ENCODE data around the gene ENO3.
"Not testable (repeated sequence)": the region's sequence is repeated elsewhere in the genome, so short reads cannot be mapped to it uniquely, and the experiment has no call there.

Gene ENO3

DNA sequence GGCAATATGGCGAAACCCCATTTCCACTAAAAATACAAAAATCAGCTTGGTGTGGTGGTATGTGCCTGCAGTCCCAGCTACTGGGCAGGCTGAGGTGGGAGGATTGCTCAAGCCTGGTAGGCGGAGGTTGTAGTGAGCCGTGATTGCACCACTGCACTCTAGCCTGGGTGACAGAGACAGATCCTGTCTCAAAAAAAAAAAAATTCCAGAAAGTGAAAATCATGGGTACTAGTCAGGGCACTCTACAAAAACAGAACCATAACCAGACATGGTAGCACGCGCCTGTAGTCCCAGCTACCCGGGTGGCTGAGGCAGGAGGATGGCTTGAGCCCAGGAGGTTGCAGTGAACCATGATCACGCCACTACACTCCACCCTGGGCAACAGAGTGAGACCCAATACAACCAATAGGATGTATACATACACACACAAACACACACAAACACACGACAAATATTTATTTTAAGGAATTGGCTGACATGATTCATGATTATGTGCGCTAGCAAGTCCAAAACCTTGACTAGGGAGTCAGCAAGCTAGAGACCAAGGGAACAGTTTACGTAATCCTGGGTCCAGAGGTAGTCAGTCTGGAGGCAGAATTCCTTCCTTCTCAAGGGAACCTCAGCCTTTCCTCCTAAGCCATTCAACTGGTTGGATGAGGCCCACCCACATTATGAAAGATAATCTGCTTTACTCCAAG is 30.4 kb upstream of the ENO3 start:
- Histone ChIP-seq H3K27me3 (ENCODE audit: control insufficient read depth, insufficient read depth, low read length) (no peaks in the 10 kb centered on the region), H3K4me3 (ENCODE audit: low read depth, low read length) (no peak overlapping the region), H3K9me3 (ENCODE audit: control insufficient read depth, insufficient read depth, low read depth, low read length) (no peaks in the 10 kb centered on the region), H3K4me1 (ENCODE audit: control insufficient read depth, insufficient read depth, low read length) (peaks cover 9% of the 10 kb centered on the region; the same call in 1 of the 2 replicates), H3K36me3 (ENCODE audit: control insufficient read depth, insufficient read depth, low read length) (no peaks in the 10 kb centered on the region), H3K27ac (ENCODE audit: low read depth, low read length) (no peak overlapping the region), H3K9ac (ENCODE audit: low read length) (no peak overlapping the region)

DNA sequence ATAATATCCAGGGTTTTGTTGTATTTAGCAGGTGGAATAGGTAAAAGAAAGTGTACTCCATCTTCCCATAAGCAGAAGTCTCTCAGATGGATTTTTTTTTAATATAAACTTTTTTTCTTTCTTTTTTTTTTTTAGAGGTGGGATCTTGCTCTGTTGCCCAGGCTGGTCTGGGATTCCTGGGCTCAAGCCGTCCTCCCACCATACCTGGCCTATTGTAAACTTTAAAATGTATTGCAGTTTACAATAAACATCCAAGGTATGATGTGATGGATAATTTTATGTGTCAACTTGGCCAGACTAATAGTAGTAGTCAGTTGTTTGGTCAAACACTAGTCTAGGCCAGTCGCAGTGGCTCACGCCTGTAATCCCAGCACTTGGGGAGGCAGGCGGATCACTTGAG is 29.6 kb upstream of the ENO3 start:
- Histone ChIP-seq H3K4me3 (ENCODE audit: low read depth, low read length) (no peak overlapping the region), H3K36me3 (ENCODE audit: control insufficient read depth, insufficient read depth, low read length) (no peaks in the 10 kb centered on the region), H3K27ac (ENCODE audit: low read depth, low read length) (no peak overlapping the region), H3K27me3 (ENCODE audit: control insufficient read depth, insufficient read depth, low read length) (no peaks in the 10 kb centered on the region), H3K9me3 (ENCODE audit: control insufficient read depth, insufficient read depth, low read depth, low read length) (no peaks in the 10 kb centered on the region), H3K4me1 (ENCODE audit: control insufficient read depth, insufficient read depth, low read length) (peaks cover 9% of the 10 kb centered on the region; the same call in 1 of the 2 replicates), H3K9ac (ENCODE audit: low read length) (no peak overlapping the region)

DNA sequence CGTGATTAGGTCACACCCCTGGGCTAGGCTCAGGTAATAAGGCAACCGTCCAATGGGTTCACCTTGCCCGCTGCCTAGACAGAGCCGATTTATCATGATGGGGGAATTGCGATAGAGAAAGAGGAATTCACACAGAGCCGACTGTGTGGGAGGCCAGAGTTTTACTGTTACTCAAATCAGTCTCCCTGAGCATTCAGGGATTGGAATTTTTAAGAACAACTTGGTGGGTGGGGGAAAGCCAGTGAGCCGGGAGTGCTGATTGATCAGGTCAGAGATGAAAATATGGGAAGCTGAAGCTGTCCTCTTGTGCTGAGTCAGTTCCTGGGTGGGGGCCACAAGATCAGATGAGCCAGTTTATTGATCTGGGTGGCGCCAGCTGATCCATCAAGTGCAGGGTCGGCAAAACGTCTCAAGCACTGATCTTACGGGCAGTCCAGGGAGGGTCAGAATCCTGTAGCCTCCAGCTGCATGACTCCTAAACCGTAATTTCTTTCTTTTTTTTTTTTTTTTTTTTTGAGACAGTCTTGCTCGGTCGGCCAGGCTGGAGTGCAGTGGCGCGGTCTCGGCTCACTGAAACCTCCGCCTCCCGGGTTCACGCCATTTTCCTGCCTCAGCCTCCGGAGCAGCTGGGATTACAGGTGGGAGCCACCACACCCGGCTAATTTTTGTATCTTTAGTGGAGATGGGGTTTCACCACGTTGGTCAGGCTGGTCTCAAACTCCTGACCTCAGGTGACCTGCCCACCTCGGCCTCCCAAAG is 24.2 kb upstream of the ENO3 start:
- H3K27me3 ChIP-seq (ENCODE audit: control insufficient read depth, insufficient read depth, low read length); H3K9ac ChIP-seq (ENCODE audit: low read length); H3K27ac ChIP-seq (ENCODE audit: low read depth, low read length); H3K4me1 ChIP-seq (ENCODE audit: control insufficient read depth, insufficient read depth, low read length); H3K9me3 ChIP-seq (ENCODE audit: control insufficient read depth, insufficient read depth, low read depth, low read length); H3K4me3 ChIP-seq (ENCODE audit: low read depth, low read length): not testable (repeated sequence)
- peaks cover 15% of the 10 kb centered on the region; the same call in 1 of the 2 replicates for H3K36me3 ChIP-seq (ENCODE audit: control insufficient read depth, insufficient read depth, low read length)

DNA sequence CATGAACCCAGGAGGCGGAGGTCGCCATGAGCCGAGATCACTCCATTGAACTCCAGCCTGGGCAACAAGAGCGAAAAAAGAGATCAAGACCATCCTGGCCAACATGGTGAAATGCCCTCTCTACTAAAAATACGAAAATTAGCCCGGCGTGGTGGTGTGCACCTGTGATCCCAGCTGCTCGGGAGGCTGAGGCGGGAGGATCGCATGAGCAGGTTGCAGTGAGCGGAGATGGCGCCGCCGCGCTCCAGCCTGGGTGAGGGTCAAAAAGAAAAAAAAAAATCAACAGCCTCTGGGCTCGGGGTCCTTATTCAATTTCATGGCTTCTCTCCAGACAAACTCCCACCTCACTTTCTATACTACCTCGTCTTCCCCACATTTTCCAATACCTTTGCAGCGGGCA is 22.0 kb upstream of the ENO3 start:
- no peaks in the 10 kb centered on the region for H3K27me3 ChIP-seq (ENCODE audit: control insufficient read depth, insufficient read depth, low read length)
- H3K9ac ChIP-seq (ENCODE audit: low read length) = no peak overlapping the region
- H3K9me3 ChIP-seq (ENCODE audit: control insufficient read depth, insufficient read depth, low read depth, low read length) = no peaks in the 10 kb centered on the region
- 0 out of 2 replicates have a peak, but pooled peaks cover under 1% of the 10 kb centered on the region for H3K4me1 ChIP-seq (ENCODE audit: control insufficient read depth, insufficient read depth, low read length)
- peaks cover 23% of the 10 kb centered on the region; the same call in 1 of the 2 replicates for H3K36me3 ChIP-seq (ENCODE audit: control insufficient read depth, insufficient read depth, low read length)
- H3K4me3 ChIP-seq (ENCODE audit: low read depth, low read length) = no peak overlapping the region
- H3K27ac ChIP-seq (ENCODE audit: low read depth, low read length) = no peak overlapping the region

DNA sequence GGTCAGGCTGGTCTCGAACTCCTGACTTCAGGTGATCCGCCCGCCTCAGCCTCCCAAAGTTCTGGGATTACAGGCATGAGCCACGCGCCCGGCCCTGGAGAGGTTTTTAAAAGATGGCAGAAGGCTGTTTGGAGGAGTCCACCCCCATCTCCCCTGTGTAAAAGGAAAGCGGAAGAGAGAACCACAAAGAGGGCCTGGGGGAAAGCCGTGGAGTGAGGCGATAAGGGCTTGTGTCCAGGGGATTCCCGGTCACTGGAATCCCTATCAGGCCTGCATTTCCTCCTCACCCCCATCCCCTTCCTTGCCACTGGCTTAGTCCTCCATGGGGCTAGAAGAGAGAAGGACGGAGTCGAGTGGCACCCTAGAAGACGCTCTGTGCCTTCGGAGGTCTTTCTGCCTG is 19.0 kb upstream of the ENO3 start, which contains the start of gene GP1BA:
Gene GP1BA (plus strand): TSS at position 315 of the 400 bp plus-strand sequence. CDS start 328 bp downstream, outside the sequence.
- Histone ChIP-seq H3K27ac (ENCODE audit: low read depth, low read length) (no peak within 1 kb of the TSS), H3K4me1 (ENCODE audit: control insufficient read depth, insufficient read depth, low read length) (peaks cover 4% of the 10 kb centered on the region; the same call in 1 of the 2 replicates), H3K36me3 (ENCODE audit: control insufficient read depth, insufficient read depth, low read length) (peaks cover 35% of the 10 kb centered on the region), H3K27me3 (ENCODE audit: control insufficient read depth, insufficient read depth, low read length) (no peaks in the 10 kb centered on the region), H3K9me3 (ENCODE audit: control insufficient read depth, insufficient read depth, low read depth, low read length) (no peaks in the 10 kb centered on the region), H3K9ac (ENCODE audit: low read length) (no peak within 1 kb of the TSS), H3K4me3 (ENCODE audit: low read depth, low read length) (no peak within 1 kb of the TSS)

DNA sequence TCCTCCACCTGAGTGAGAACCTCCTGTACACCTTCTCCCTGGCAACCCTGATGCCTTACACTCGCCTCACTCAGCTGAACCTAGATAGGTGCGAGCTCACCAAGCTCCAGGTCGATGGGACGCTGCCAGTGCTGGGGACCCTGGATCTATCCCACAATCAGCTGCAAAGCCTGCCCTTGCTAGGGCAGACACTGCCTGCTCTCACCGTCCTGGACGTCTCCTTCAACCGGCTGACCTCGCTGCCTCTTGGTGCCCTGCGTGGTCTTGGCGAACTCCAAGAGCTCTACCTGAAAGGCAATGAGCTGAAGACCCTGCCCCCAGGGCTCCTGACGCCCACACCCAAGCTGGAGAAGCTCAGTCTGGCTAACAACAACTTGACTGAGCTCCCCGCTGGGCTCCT is 18.2 kb upstream of the ENO3 start:
- no peaks in the 10 kb centered on the region for H3K9me3 ChIP-seq (ENCODE audit: control insufficient read depth, insufficient read depth, low read depth, low read length)
- H3K27ac ChIP-seq (ENCODE audit: low read depth, low read length) = no peak overlapping the region
- H3K36me3 ChIP-seq (ENCODE audit: control insufficient read depth, insufficient read depth, low read length) = peaks cover 42% of the 10 kb centered on the region
- no peak overlapping the region for H3K9ac ChIP-seq (ENCODE audit: low read length)
- H3K4me1 ChIP-seq (ENCODE audit: control insufficient read depth, insufficient read depth, low read length) = peaks cover 4% of the 10 kb centered on the region; the same call in 1 of the 2 replicates
- H3K4me3 ChIP-seq (ENCODE audit: low read depth, low read length) = no peak overlapping the region
- H3K27me3 ChIP-seq (ENCODE audit: control insufficient read depth, insufficient read depth, low read length) = no peaks in the 10 kb centered on the region

DNA sequence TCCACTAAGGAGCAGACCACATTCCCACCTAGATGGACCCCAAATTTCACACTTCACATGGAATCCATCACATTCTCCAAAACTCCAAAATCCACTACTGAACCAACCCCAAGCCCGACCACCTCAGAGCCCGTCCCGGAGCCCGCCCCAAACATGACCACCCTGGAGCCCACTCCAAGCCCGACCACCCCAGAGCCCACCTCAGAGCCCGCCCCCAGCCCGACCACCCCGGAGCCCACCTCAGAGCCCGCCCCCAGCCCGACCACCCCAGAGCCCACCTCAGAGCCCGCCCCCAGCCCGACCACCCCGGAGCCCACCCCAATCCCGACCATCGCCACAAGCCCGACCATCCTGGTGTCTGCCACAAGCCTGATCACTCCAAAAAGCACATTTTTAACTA is 17.3 kb upstream of the ENO3 start:
- Histone ChIP-seq H3K36me3 (ENCODE audit: control insufficient read depth, insufficient read depth, low read length) (peaks cover 49% of the 10 kb centered on the region), H3K4me3 (ENCODE audit: low read depth, low read length) (no peak overlapping the region), H3K9ac (ENCODE audit: low read length) (no peak overlapping the region), H3K9me3 (ENCODE audit: control insufficient read depth, insufficient read depth, low read depth, low read length) (no peaks in the 10 kb centered on the region), H3K4me1 (ENCODE audit: control insufficient read depth, insufficient read depth, low read length) (peaks cover 6% of the 10 kb centered on the region), H3K27ac (ENCODE audit: low read depth, low read length) (no peak overlapping the region), H3K27me3 (ENCODE audit: control insufficient read depth, insufficient read depth, low read length) (no peaks in the 10 kb centered on the region)

DNA sequence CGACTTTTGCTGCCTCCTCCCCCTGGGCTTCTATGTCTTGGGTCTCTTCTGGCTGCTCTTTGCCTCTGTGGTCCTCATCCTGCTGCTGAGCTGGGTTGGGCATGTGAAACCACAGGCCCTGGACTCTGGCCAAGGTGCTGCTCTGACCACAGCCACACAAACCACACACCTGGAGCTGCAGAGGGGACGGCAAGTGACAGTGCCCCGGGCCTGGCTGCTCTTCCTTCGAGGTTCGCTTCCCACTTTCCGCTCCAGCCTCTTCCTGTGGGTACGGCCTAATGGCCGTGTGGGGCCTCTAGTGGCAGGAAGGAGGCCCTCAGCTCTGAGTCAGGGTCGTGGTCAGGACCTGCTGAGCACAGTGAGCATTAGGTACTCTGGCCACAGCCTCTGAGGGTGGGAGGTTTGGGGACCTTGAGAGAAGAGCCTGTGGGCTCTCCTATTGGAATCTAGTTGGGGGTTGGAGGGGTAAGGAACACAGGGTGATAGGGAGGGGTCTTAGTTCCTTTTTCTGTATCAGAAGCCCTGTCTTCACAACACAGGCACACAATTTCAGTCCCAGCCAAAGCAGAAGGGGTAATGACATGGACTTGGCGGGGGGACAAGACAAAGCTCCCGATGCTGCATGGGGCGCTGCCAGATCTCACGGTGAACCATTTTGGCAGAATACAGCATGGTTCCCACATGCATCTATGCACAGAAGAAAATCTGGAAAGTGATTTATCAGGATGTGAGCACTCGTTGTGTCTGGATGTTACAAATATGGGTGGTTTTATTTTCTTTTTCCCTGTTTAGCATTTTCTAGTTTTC is 16.5 kb upstream of the ENO3 start:
- H3K4me1 ChIP-seq (ENCODE audit: control insufficient read depth, insufficient read depth, low read length) = peaks cover 10% of the 10 kb centered on the region
- H3K9ac ChIP-seq (ENCODE audit: low read length) = no peak overlapping the region
- no peak overlapping the region for H3K4me3 ChIP-seq (ENCODE audit: low read depth, low read length)
- no peaks in the 10 kb centered on the region for H3K27me3 ChIP-seq (ENCODE audit: control insufficient read depth, insufficient read depth, low read length)
- peaks cover 42% of the 10 kb centered on the region for H3K36me3 ChIP-seq (ENCODE audit: control insufficient read depth, insufficient read depth, low read length)
- no peak overlapping the region for H3K27ac ChIP-seq (ENCODE audit: low read depth, low read length)
- H3K9me3 ChIP-seq (ENCODE audit: control insufficient read depth, insufficient read depth, low read depth, low read length) = no peaks in the 10 kb centered on the region

DNA sequence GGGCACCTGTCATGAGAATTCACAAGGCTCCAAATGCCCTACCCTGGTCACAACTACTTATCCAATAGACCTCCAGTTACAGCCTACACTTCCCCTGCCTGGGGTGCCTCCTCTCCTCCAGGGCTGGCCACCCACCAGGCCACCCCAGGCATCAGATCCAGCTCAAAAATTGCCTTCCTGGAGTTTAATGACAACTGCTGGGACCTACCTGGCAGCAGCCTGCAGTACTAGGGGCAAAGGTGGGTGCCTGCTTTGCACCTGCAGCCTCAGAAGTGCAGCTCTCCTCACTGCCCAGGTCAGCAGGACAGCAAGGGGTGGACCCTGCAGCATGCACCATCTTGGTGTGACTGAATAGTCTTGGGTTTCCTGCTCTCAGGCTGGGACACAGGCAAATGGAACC is 15.3 kb upstream of the ENO3 start:
- no peaks in the 10 kb centered on the region for H3K9me3 ChIP-seq (ENCODE audit: control insufficient read depth, insufficient read depth, low read depth, low read length)
- H3K9ac ChIP-seq (ENCODE audit: low read length) = no peak overlapping the region
- no peaks in the 10 kb centered on the region for H3K27me3 ChIP-seq (ENCODE audit: control insufficient read depth, insufficient read depth, low read length)
- H3K27ac ChIP-seq (ENCODE audit: low read depth, low read length) = no peak overlapping the region
- H3K4me1 ChIP-seq (ENCODE audit: control insufficient read depth, insufficient read depth, low read length) = peaks cover 10% of the 10 kb centered on the region
- H3K36me3 ChIP-seq (ENCODE audit: control insufficient read depth, insufficient read depth, low read length) = peaks cover 41% of the 10 kb centered on the region
- H3K4me3 ChIP-seq (ENCODE audit: low read depth, low read length) = no peak overlapping the region

DNA sequence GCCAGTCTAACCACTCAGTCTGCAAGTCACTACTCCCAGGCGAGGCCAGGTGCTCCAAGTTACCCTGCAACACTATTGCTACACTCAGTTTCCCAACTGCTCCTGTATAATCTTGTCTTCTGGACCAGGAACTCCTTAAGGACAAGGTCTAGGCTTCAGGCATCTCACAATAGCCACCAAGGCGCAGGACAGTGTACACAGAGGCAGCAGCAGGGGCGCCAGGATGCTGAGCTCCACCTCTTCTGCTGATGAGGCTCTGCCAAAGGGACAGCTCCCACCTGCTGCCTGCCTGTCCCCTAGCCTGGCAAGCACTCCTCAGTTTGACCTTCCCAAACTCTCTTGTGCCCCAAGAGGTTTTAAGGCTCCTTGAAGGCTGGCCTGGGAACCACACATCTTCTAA is 14.5 kb upstream of the ENO3 start:
- Histone ChIP-seq H3K36me3 (ENCODE audit: control insufficient read depth, insufficient read depth, low read length) (peaks cover 35% of the 10 kb centered on the region), H3K9ac (ENCODE audit: low read length) (no peak overlapping the region), H3K9me3 (ENCODE audit: control insufficient read depth, insufficient read depth, low read depth, low read length) (no peaks in the 10 kb centered on the region), H3K27me3 (ENCODE audit: control insufficient read depth, insufficient read depth, low read length) (no peaks in the 10 kb centered on the region), H3K4me3 (ENCODE audit: low read depth, low read length) (no peak overlapping the region), H3K27ac (ENCODE audit: low read depth, low read length) (no peak overlapping the region), H3K4me1 (ENCODE audit: control insufficient read depth, insufficient read depth, low read length) (peaks cover 13% of the 10 kb centered on the region)
